Dermis microvascular lymphatic vessel endothelial cell (primary cell): ENCODE data around the gene HAUS7. TPM values are rescaled to one million over a fixed set of nuclear protein-coding genes. Genes with fewer than 3 reads are reported as not detected.
"Not testable (repeated sequence)": the region's sequence is repeated elsewhere in the genome, so short reads cannot be mapped to it uniquely, and the experiment has no call there.

Source experiments
- DNase-seq, 2 donors: peaks; one replicate each; pipeline versions ENCODE4 v3.0.0 to v3.0.0-alpha.2; 2010; ENCODE audit warnings: low read depth in 2 of 2
- total RNA-seq: library from RNA; depleted of rRNA; stranded (reverse); fragments of >200 nt; gene quantifications from 2 replicates; pipeline ENCODE4 v1.2.1, GENCODE V29; 2014

HAUS7 gene
- total RNA-seq, 1 donor from 2014 or later = 11.6 TPM

GRCh38 chrX:153410888-153411254 lies 59.5 kb downstream of the HAUS7 start:
- no peak for DNase-seq

GRCh38 chrX:153410373-153410772 lies 60.0 kb downstream of the HAUS7 start:
- no peak for DNase-seq

GRCh38 chrX:153409414-153410101 lies 60.8 kb downstream of the HAUS7 start:
- no peak for DNase-seq

GRCh38 chrX:153408871-153409351 lies 61.5 kb downstream of the HAUS7 start:
- no peak for DNase-seq

GRCh38 chrX:153408221-153408721 lies 62.1 kb downstream of the HAUS7 start:
- no peak for DNase-seq

- no peak for DNase-seq
Observed at GRCh38 chrX:153407736-153408135, 62.6 kb downstream of the HAUS7 start.

GRCh38 chrX:153406903-153407302 lies 63.5 kb downstream of the HAUS7 start:
- DNase-seq = no peak

- no peak for DNase-seq
Observed at GRCh38 chrX:153406011-153406410, 64.4 kb downstream of the HAUS7 start.

GRCh38 chrX:153405426-153405825 lies 65.0 kb downstream of the HAUS7 start:
- DNase-seq = no peak

GRCh38 chrX:153404333-153404732 lies 66.0 kb downstream of the HAUS7 start:
- not testable (repeated sequence) for DNase-seq

- no peak for DNase-seq
Observed at GRCh38 chrX:153401133-153401764, 69.1 kb downstream of the HAUS7 start, which contains the start of gene PNMA6E. Gene PNMA6E, minus strand, starts transcription at chrX:153401350. Its CDS starts 2,501 bp downstream, at chrX:153398849.

GRCh38 chrX:153400146-153401132 lies 69.9 kb downstream of the HAUS7 start:
- DNase-seq = peak in 1 of 2 donors; percentile 54

- DNase-seq = no peak
Observed at GRCh38 chrX:153398275-153398960, 72.0 kb downstream of the HAUS7 start.

Other genes with a start within 250 kb of the HAUS7 start
- gene PNMA6F, start 148.8 kb downstream of the HAUS7 start, total RNA-seq = not detected in 2 replicates
- 3.5 and 5.7 TPM in 2 replicates for gene ZNF275, start 136.4 kb downstream of the HAUS7 start, total RNA-seq
- not detected in 2 replicates for gene PNMA6E, start 69.2 kb downstream of the HAUS7 start, total RNA-seq
- gene ZFP92, start 59.1 kb downstream of the HAUS7 start, total RNA-seq = 0.39 and 0.89 TPM in 2 replicates
- 2.3 and 7.6 TPM in 2 replicates for gene TREX2, start 24.5 kb downstream of the HAUS7 start, total RNA-seq
- gene BGN, start 24.4 kb upstream of the HAUS7 start, total RNA-seq = 12.1 and 70.9 TPM in 2 replicates
- not detected in 2 replicates for gene ATP2B3, start 47.1 kb upstream of the HAUS7 start, total RNA-seq
- gene CCNQ, start 128.6 kb upstream of the HAUS7 start, total RNA-seq = 37.3 and 39.0 TPM in 2 replicates
- under 0.01 and 0.13 TPM in 2 replicates for gene DUSP9, start 176.6 kb upstream of the HAUS7 start, total RNA-seq
- not detected in 2 replicates for gene PNCK, start 203.2 kb upstream of the HAUS7 start, total RNA-seq
- 5.5 and 5.9 TPM in 2 replicates for gene SLC6A8, start 217.3 kb upstream of the HAUS7 start, total RNA-seq